ENCODE data around the gene MAPT. TPM values are rescaled to one million over a fixed set of nuclear protein-coding genes. Genes with fewer than 3 reads are reported as not detected.

The MAPT gene
- total RNA-seq, 1 donor from 2014 or later = 2.1 TPM

DNA sequence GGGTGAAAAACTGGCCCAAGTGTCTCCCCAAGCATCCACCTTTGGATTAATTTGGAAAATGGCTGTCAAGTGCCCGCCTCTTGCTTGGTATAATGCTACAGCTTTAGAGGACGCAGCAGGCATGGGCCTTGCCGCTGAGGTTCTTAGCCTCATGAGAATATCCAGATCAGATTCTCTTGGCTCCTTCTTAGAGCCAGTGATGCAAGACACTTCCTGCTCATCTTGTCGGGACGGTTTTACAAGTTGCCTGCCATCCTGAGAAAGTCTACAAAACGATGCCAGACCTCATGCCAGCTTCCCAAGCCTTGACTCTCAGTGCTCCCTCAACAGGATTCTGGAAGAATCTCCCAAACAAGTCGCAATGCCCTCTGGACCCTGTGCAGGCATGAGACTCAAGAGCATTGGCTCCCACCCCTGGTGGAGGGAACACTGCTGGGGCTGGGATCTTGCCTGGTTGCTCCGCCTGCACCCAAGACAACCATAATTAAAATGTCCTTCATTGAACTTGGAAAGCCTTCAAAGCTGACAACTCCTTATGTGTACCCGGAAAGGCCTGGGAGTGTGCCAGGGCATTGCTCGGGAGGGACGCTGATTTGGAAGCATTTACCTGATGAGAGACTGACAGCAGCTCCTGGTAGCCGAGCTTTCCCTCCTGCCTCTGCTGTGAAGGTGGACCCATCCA lies 78.9 kb downstream of the MAPT start:
- no peaks in the 10 kb centered on the region for H3K36me3 ChIP-seq (ENCODE audit: insufficient read depth, low read length)
- H3K9me3 ChIP-seq (ENCODE audit: insufficient read depth, low read depth, low read length) = no peaks in the 10 kb centered on the region
- peaks cover 13% of the 10 kb centered on the region for H3K27me3 ChIP-seq (ENCODE audit: insufficient read depth, low read length)
- Mint-ChIP-seq H3K4me1 (ENCODE audit: low read depth, unreplicated experiment) (peaks cover 12% of the 10 kb centered on the region), H3K27ac (ENCODE audit: unreplicated experiment) (no peak overlapping the region), H3K4me3 (ENCODE audit: unreplicated experiment) (no peak overlapping the region), H3K36me3 (ENCODE audit: low read depth, unreplicated experiment) (peaks cover 4% of the 10 kb centered on the region), H3K9me3 (ENCODE audit: unreplicated experiment) (peaks cover 15% of the 10 kb centered on the region), H3K27me3 (ENCODE audit: low read depth, unreplicated experiment) (peaks cover 26% of the 10 kb centered on the region)
- no peak for DNase-seq (ENCODE audit: low read depth)
- no peak for TF ChIP-seq EZH2 (IDR thresholded peaks at IDR 0.05; ENCODE audit: insufficient read depth, low read length)
- TF ChIP-seq, protein P1, sequence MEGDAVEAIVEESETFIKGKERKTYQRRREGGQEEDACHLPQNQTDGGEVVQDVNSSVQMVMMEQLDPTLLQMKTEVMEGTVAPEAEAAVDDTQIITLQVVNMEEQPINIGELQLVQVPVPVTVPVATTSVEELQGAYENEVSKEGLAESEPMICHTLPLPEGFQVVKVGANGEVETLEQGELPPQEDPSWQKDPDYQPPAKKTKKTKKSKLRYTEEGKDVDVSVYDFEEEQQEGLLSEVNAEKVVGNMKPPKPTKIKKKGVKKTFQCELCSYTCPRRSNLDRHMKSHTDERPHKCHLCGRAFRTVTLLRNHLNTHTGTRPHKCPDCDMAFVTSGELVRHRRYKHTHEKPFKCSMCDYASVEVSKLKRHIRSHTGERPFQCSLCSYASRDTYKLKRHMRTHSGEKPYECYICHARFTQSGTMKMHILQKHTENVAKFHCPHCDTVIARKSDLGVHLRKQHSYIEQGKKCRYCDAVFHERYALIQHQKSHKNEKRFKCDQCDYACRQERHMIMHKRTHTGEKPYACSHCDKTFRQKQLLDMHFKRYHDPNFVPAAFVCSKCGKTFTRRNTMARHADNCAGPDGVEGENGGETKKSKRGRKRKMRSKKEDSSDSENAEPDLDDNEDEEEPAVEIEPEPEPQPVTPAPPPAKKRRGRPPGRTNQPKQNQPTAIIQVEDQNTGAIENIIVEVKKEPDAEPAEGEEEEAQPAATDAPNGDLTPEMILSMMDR (IDR thresholded peaks at IDR 0.05; ENCODE audit: insufficient read depth, low read depth, low read length) = no peak
- no peak overlapping the region for H3K9ac ChIP-seq (ENCODE audit: low read length)
- H2AFZ ChIP-seq (ENCODE audit: low read depth, low read length) = no peak overlapping the region
- H3K27ac ChIP-seq (ENCODE audit: low read depth, low read length) = no peak overlapping the region
- H3K4me3 ChIP-seq (ENCODE audit: insufficient read depth, low read depth, low read length) = no peak overlapping the region
- no peaks in the 10 kb centered on the region for H3K4me1 ChIP-seq (ENCODE audit: insufficient read depth, low read length)
- FAIRE-seq = no peak
- H3K4me2 ChIP-seq (ENCODE audit: low read length) = no peak overlapping the region
- H3K79me2 ChIP-seq (ENCODE audit: insufficient read depth, low read length) = no peaks in the 10 kb centered on the region
- H4K20me1 ChIP-seq (ENCODE audit: insufficient read depth, low read length) = no peaks in the 10 kb centered on the region

DNA sequence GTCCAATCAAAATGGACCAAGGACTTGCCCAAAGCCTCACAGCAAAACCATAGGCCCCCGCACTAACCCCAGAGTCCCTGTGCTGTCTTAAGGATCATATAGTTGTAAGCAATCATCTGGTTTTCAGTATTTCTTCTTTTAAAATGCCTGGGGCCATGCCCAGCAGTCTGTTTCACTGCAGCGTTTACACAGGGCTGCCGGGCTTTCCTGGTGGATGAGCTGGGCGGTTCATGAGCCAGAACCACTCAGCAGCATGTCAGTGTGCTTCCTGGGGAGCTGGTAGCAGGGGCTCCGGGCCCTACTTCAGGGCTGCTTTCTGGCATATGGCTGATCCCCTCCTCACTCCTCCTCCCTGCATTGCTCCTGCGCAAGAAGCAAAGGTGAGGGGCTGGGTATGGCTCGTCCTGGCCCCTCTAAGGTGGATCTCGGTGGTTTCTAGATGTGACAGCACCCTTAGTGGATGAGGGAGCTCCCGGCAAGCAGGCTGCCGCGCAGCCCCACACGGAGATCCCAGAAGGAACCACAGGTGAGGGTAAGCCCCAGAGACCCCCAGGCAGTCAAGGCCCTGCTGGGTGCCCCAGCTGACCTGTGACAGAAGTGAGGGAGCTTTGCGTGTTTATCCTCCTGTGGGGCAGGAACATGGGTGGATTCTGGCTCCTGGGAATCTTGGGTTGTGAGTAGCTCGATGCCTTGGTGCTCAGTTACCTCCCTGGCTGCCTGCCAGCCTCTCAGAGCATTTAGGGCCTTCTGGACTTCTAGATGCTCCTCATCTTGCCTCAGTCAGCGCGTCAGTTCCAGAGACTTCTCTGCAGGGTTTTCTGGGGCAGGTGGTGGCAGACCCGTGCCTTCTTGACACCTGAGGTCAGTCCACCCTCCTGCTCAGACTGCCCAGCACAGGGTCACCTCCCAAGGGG lies 79.8 kb downstream of the MAPT start:
- Histone ChIP-seq H3K27ac (ENCODE audit: low read depth, low read length) (no peak overlapping the region), H3K4me3 (ENCODE audit: insufficient read depth, low read depth, low read length) (no peak overlapping the region), H3K27me3 (ENCODE audit: insufficient read depth, low read length) (peaks cover 8% of the 10 kb centered on the region), H3K79me2 (ENCODE audit: insufficient read depth, low read length) (no peaks in the 10 kb centered on the region), H3K4me1 (ENCODE audit: insufficient read depth, low read length) (no peaks in the 10 kb centered on the region), H3K4me2 (ENCODE audit: low read length) (no peak overlapping the region), H3K9ac (ENCODE audit: low read length) (no peak overlapping the region), H2AFZ (ENCODE audit: low read depth, low read length) (no peak overlapping the region), H3K36me3 (ENCODE audit: insufficient read depth, low read length) (no peaks in the 10 kb centered on the region), H4K20me1 (ENCODE audit: insufficient read depth, low read length) (no peaks in the 10 kb centered on the region), H3K9me3 (ENCODE audit: insufficient read depth, low read depth, low read length) (no peaks in the 10 kb centered on the region)
- H3K9me3 Mint-ChIP-seq (ENCODE audit: unreplicated experiment) = peaks cover 12% of the 10 kb centered on the region
- H3K36me3 Mint-ChIP-seq (ENCODE audit: low read depth, unreplicated experiment) = peaks cover 4% of the 10 kb centered on the region
- peaks cover 17% of the 10 kb centered on the region for H3K4me1 Mint-ChIP-seq (ENCODE audit: low read depth, unreplicated experiment)
- FAIRE-seq = no peak
- peaks cover 26% of the 10 kb centered on the region for H3K27me3 Mint-ChIP-seq (ENCODE audit: low read depth, unreplicated experiment)
- no peak overlapping the region for H3K4me3 Mint-ChIP-seq (ENCODE audit: unreplicated experiment)
- DNase-seq (ENCODE audit: low read depth) = no peak
- H3K27ac Mint-ChIP-seq (ENCODE audit: unreplicated experiment) = peak overlapping the region; percentile 18
- TF ChIP-seq, protein P1 (IDR thresholded peaks at IDR 0.05; ENCODE audit: insufficient read depth, low read depth, low read length) = no peak
- TF ChIP-seq EZH2 (IDR thresholded peaks at IDR 0.05; ENCODE audit: insufficient read depth, low read length) = no peak

All from astrocyte (in vitro differentiated cells and primary cell).